Panc1 (cell line): ENCODE data around the gene TPR.

Source experiments
- REST ChIP-seq, 2 experiments: IDR thresholded peaks; 2 replicates each; pipeline ENCODE4 v1.6.1; 2011 to 2012; ENCODE audit warnings: low read depth in 2 of 2, control low read depth in 1 of 2, low read length in 1 of 2, mild to moderate bottlenecking in 1 of 2, moderate library complexity in 1 of 2; ENCODE audit not compliant: insufficient read depth in 1 of 2
- TF ChIP-seq, protein P1 (sequence below): fragments of 450-650 bp; IDR thresholded peaks from 2 replicates; pipeline ENCODE4 v1.5.1; 2017; ENCODE audit warnings: mild to moderate bottlenecking

DNA sequence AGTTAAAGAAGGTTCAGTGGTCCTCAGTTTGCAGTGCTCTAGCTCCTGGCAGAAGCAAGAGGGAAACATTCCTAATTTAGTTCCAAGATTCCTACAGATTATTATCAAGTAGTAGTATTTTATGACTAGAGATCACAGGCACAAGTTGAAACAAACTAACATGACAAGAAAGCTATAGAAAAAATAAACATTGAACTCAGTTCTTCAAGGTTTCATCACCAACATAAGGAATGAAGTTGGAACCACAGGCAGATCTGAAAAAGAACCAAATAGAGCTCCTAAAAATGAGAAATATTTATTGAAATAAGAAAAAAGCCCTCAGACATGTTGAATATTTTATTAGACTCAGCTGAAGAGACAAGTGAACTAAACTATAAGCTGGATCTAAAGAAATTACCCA is 45.3 kb upstream of the TPR start:
- TF ChIP-seq, protein P1, sequence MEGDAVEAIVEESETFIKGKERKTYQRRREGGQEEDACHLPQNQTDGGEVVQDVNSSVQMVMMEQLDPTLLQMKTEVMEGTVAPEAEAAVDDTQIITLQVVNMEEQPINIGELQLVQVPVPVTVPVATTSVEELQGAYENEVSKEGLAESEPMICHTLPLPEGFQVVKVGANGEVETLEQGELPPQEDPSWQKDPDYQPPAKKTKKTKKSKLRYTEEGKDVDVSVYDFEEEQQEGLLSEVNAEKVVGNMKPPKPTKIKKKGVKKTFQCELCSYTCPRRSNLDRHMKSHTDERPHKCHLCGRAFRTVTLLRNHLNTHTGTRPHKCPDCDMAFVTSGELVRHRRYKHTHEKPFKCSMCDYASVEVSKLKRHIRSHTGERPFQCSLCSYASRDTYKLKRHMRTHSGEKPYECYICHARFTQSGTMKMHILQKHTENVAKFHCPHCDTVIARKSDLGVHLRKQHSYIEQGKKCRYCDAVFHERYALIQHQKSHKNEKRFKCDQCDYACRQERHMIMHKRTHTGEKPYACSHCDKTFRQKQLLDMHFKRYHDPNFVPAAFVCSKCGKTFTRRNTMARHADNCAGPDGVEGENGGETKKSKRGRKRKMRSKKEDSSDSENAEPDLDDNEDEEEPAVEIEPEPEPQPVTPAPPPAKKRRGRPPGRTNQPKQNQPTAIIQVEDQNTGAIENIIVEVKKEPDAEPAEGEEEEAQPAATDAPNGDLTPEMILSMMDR, result no peak
- no peak for TF ChIP-seq REST (IDR thresholded peaks at IDR 0.05; ENCODE audit: insufficient read depth in 1 of 2, low read depth in 2 of 2, low read length in 1 of 2)
